PFSK-1 (cell line): ENCODE measurements around the gene POLE.

ENCODE experiments used
- FOXP2 ChIP-seq: optimal IDR thresholded peaks from 2 replicates; pipeline ENCODE3; 2011; ENCODE audit warnings: borderline replicate concordance, control low read depth, inconsistent platforms; ENCODE audit not compliant: insufficient read depth; ENCODE audit errors: extremely low read length, extremely low read depth
- POLR2AphosphoS5 ChIP-seq: IDR thresholded peaks from 2 replicates; pipeline ENCODE4 v1.6.1; 2012; ENCODE audit warnings: low read depth, mild to moderate bottlenecking, control low read depth, low read length, moderate library complexity
- SIN3A ChIP-seq: IDR thresholded peaks from 2 replicates; pipeline ENCODE4 v1.6.1; 2012; ENCODE audit warnings: mild to moderate bottlenecking, low read length, moderate library complexity, borderline replicate concordance; ENCODE audit not compliant: insufficient read depth
- TAF1 ChIP-seq: IDR thresholded peaks from 2 replicates; pipeline ENCODE4 v1.6.1; 2012; ENCODE audit warnings: low read length, control low read depth, borderline replicate concordance; ENCODE audit not compliant: insufficient read depth
- TF ChIP-seq, protein P1 (sequence below), 2 experiments: IDR thresholded peaks; 2 replicates each; pipeline versions ENCODE4 v1.6.1 to v1.8.0; 2011 to 2012; ENCODE audit warnings: low read depth in 2 of 2, low read length in 2 of 2, control low read depth in 1 of 2, inconsistent platforms in 1 of 2, mild to moderate bottlenecking in 1 of 2, moderate library complexity in 1 of 2; ENCODE audit not compliant: insufficient read depth in 1 of 2

DNA sequence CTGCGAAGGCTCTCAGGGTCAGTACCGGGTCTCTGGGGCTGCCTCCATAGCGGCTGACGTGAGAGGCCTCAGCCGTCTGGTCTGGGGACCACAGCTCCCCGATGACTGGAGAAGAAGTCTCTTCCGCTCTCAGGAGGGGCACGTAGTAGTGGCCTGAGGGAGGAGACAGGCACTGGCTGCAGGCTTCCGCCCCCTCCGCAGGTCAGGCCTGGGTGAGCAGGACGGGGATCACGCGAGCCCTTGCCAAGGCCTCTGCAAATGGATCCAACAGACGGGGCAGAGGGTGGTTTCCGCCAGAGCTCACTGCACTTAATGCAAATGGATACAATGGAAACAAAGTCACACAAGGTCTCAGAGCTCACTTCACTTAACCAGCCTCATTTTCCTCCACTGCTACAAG lies 49.8 kb upstream of the POLE start:
- TF ChIP-seq, protein P1, sequence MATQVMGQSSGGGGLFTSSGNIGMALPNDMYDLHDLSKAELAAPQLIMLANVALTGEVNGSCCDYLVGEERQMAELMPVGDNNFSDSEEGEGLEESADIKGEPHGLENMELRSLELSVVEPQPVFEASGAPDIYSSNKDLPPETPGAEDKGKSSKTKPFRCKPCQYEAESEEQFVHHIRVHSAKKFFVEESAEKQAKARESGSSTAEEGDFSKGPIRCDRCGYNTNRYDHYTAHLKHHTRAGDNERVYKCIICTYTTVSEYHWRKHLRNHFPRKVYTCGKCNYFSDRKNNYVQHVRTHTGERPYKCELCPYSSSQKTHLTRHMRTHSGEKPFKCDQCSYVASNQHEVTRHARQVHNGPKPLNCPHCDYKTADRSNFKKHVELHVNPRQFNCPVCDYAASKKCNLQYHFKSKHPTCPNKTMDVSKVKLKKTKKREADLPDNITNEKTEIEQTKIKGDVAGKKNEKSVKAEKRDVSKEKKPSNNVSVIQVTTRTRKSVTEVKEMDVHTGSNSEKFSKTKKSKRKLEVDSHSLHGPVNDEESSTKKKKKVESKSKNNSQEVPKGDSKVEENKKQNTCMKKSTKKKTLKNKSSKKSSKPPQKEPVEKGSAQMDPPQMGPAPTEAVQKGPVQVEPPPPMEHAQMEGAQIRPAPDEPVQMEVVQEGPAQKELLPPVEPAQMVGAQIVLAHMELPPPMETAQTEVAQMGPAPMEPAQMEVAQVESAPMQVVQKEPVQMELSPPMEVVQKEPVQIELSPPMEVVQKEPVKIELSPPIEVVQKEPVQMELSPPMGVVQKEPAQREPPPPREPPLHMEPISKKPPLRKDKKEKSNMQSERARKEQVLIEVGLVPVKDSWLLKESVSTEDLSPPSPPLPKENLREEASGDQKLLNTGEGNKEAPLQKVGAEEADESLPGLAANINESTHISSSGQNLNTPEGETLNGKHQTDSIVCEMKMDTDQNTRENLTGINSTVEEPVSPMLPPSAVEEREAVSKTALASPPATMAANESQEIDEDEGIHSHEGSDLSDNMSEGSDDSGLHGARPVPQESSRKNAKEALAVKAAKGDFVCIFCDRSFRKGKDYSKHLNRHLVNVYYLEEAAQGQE (IDR thresholded peaks at IDR 0.05; ENCODE audit: insufficient read depth in 1 of 2, low read depth in 2 of 2, low read length in 2 of 2) = no peak
- no peak for TF ChIP-seq SIN3A
- no peak for TF ChIP-seq POLR2AphosphoS5
- no peak for TF ChIP-seq TAF1
- TF ChIP-seq FOXP2 = no peak
